Measurements from ENCODE around the gene MON1A. TPM values are rescaled to one million over a fixed set of nuclear protein-coding genes. Genes with fewer than 3 reads are reported as not detected.

Gene MON1A
- total RNA-seq, 1 donor from 2014 or later, result 12.4 TPM

DNA sequence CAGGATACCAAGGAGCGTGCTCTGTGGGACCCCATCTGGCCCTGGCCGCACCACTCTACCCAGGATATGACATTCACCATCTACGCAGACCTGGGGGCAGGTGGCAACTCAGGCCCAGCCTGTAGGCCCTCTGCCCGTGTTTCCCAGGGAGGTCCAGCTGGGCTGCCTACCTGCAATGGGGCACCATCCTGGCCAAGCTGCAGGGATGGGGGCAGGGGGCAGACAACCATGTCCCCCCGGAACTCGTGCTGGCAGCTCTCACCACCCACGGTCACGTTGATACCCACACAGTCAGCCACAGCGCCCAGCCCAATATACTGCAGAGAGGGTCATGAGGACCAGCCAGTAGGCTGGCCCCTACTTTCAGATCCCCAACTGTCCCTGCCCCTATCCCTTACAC lies 33.8 kb downstream of the MON1A start:
- H2AFZ ChIP-seq (ENCODE audit: low read depth, low read length), result no peak overlapping the region
- H3K9me3 ChIP-seq (ENCODE audit: insufficient read depth, low read depth, low read length), result no peaks in the 10 kb centered on the region
- peaks cover 3% of the 10 kb centered on the region for H3K4me1 ChIP-seq (ENCODE audit: insufficient read depth, low read length)
- no peaks in the 10 kb centered on the region for H3K79me2 ChIP-seq (ENCODE audit: insufficient read depth, low read length)
- Mint-ChIP-seq H3K27me3 (ENCODE audit: low read depth, unreplicated experiment) (peaks cover 14% of the 10 kb centered on the region), H3K36me3 (ENCODE audit: low read depth, unreplicated experiment) (peaks cover 3% of the 10 kb centered on the region), H3K27ac (ENCODE audit: unreplicated experiment) (no peak overlapping the region), H3K4me3 (ENCODE audit: unreplicated experiment) (no peak overlapping the region), H3K4me1 (ENCODE audit: low read depth, unreplicated experiment) (no peaks in the 10 kb centered on the region), H3K9me3 (ENCODE audit: unreplicated experiment) (peaks cover 3% of the 10 kb centered on the region)
- no peak for DNase-seq (ENCODE audit: low read depth)
- no peak overlapping the region for H3K9ac ChIP-seq (ENCODE audit: low read length)
- no peak overlapping the region for H3K4me3 ChIP-seq (ENCODE audit: insufficient read depth, low read depth, low read length)
- H4K20me1 ChIP-seq (ENCODE audit: insufficient read depth, low read length), result no peaks in the 10 kb centered on the region
- no peaks in the 10 kb centered on the region for H3K36me3 ChIP-seq (ENCODE audit: insufficient read depth, low read length)
- H3K27ac ChIP-seq (ENCODE audit: low read depth, low read length), result no peak overlapping the region
- TF ChIP-seq, protein P1, sequence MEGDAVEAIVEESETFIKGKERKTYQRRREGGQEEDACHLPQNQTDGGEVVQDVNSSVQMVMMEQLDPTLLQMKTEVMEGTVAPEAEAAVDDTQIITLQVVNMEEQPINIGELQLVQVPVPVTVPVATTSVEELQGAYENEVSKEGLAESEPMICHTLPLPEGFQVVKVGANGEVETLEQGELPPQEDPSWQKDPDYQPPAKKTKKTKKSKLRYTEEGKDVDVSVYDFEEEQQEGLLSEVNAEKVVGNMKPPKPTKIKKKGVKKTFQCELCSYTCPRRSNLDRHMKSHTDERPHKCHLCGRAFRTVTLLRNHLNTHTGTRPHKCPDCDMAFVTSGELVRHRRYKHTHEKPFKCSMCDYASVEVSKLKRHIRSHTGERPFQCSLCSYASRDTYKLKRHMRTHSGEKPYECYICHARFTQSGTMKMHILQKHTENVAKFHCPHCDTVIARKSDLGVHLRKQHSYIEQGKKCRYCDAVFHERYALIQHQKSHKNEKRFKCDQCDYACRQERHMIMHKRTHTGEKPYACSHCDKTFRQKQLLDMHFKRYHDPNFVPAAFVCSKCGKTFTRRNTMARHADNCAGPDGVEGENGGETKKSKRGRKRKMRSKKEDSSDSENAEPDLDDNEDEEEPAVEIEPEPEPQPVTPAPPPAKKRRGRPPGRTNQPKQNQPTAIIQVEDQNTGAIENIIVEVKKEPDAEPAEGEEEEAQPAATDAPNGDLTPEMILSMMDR (IDR thresholded peaks at IDR 0.05; ENCODE audit: insufficient read depth, low read depth, low read length), result no peak
- no peak for TF ChIP-seq EZH2 (IDR thresholded peaks at IDR 0.05; ENCODE audit: insufficient read depth, low read length)
- H3K4me2 ChIP-seq (ENCODE audit: low read length), result no peak overlapping the region
- no peak for FAIRE-seq
- H3K27me3 ChIP-seq (ENCODE audit: insufficient read depth, low read length), result no peaks in the 10 kb centered on the region

DNA sequence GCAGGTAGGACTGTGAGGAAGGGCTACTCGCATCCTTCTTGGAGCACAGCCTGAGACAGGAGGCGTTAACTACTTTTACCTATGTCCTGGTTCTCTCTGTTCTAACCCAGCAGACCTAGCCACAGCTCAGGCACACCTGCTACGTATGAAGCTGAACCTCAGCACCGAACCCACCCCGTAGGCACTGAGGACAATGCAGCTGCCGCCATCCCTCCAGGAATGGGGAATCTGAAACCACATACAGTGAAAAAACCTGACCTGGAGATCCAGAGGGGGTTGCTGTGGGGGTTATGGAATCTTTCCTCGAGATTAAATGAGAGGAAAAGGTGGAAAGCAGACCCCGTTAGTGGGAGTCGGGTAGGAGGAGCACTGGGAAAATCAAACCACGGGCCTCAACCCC lies 40.3 kb downstream of the MON1A start:
- Histone ChIP-seq H3K4me2 (ENCODE audit: low read length) (no peak overlapping the region), H4K20me1 (ENCODE audit: insufficient read depth, low read length) (no peaks in the 10 kb centered on the region), H3K79me2 (ENCODE audit: insufficient read depth, low read length) (no peaks in the 10 kb centered on the region), H3K4me1 (ENCODE audit: insufficient read depth, low read length) (no peaks in the 10 kb centered on the region), H3K36me3 (ENCODE audit: insufficient read depth, low read length) (no peaks in the 10 kb centered on the region), H3K9ac (ENCODE audit: low read length) (no peak overlapping the region), H2AFZ (ENCODE audit: low read depth, low read length) (no peak overlapping the region), H3K9me3 (ENCODE audit: insufficient read depth, low read depth, low read length) (no peaks in the 10 kb centered on the region), H3K27ac (ENCODE audit: low read depth, low read length) (no peak overlapping the region), H3K4me3 (ENCODE audit: insufficient read depth, low read depth, low read length) (no peak overlapping the region), H3K27me3 (ENCODE audit: insufficient read depth, low read length) (no peaks in the 10 kb centered on the region)
- H3K27ac Mint-ChIP-seq (ENCODE audit: unreplicated experiment), result no peak overlapping the region
- H3K9me3 Mint-ChIP-seq (ENCODE audit: unreplicated experiment), result no peaks in the 10 kb centered on the region
- H3K4me3 Mint-ChIP-seq (ENCODE audit: unreplicated experiment), result no peak overlapping the region
- FAIRE-seq, result no peak
- no peak for DNase-seq (ENCODE audit: low read depth)
- H3K27me3 Mint-ChIP-seq (ENCODE audit: low read depth, unreplicated experiment), result peaks cover 8% of the 10 kb centered on the region
- no peaks in the 10 kb centered on the region for H3K4me1 Mint-ChIP-seq (ENCODE audit: low read depth, unreplicated experiment)
- no peaks in the 10 kb centered on the region for H3K36me3 Mint-ChIP-seq (ENCODE audit: low read depth, unreplicated experiment)
- TF ChIP-seq, protein P1 (IDR thresholded peaks at IDR 0.05; ENCODE audit: insufficient read depth, low read depth, low read length), result no peak
- TF ChIP-seq EZH2 (IDR thresholded peaks at IDR 0.05; ENCODE audit: insufficient read depth, low read length), result no peak

DNA sequence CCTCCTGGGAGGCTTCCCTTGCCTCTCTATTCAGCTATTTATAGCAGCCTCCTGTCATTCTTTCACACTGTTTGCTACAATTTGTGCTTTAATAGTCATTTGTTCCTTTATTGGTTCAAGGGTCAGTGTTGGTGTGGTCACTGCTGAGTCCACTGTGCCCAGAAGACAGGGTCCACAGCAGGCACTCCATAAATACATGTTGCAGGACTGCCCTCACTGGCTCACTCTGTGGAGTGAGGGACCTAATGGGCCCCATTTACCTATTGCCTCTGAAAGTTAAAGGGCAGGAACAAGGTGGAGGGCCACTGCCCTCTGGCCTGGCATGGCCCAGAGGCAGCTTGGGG lies 42.7 kb downstream of the MON1A start:
- peaks cover 15% of the 10 kb centered on the region for H3K27me3 Mint-ChIP-seq (ENCODE audit: low read depth, unreplicated experiment)
- no peak overlapping the region for H3K4me3 ChIP-seq (ENCODE audit: insufficient read depth, low read depth, low read length)
- H3K27ac Mint-ChIP-seq (ENCODE audit: unreplicated experiment), result no peak overlapping the region
- no peaks in the 10 kb centered on the region for H3K4me1 ChIP-seq (ENCODE audit: insufficient read depth, low read length)
- no peaks in the 10 kb centered on the region for H3K36me3 Mint-ChIP-seq (ENCODE audit: low read depth, unreplicated experiment)
- H3K4me1 Mint-ChIP-seq (ENCODE audit: low read depth, unreplicated experiment), result no peaks in the 10 kb centered on the region
- H3K27me3 ChIP-seq (ENCODE audit: insufficient read depth, low read length), result no peaks in the 10 kb centered on the region
- H2AFZ ChIP-seq (ENCODE audit: low read depth, low read length), result no peak overlapping the region
- no peaks in the 10 kb centered on the region for H3K9me3 Mint-ChIP-seq (ENCODE audit: unreplicated experiment)
- H3K4me2 ChIP-seq (ENCODE audit: low read length), result no peak overlapping the region
- no peaks in the 10 kb centered on the region for H3K9me3 ChIP-seq (ENCODE audit: insufficient read depth, low read depth, low read length)
- H3K9ac ChIP-seq (ENCODE audit: low read length), result no peak overlapping the region
- no peaks in the 10 kb centered on the region for H3K36me3 ChIP-seq (ENCODE audit: insufficient read depth, low read length)
- FAIRE-seq, result no peak
- H4K20me1 ChIP-seq (ENCODE audit: insufficient read depth, low read length), result no peaks in the 10 kb centered on the region
- no peaks in the 10 kb centered on the region for H3K79me2 ChIP-seq (ENCODE audit: insufficient read depth, low read length)
- H3K4me3 Mint-ChIP-seq (ENCODE audit: unreplicated experiment), result no peak overlapping the region
- no peak overlapping the region for H3K27ac ChIP-seq (ENCODE audit: low read depth, low read length)
- no peak for DNase-seq (ENCODE audit: low read depth)
- TF ChIP-seq, protein P1 (IDR thresholded peaks at IDR 0.05; ENCODE audit: insufficient read depth, low read depth, low read length), result no peak
- no peak for TF ChIP-seq EZH2 (IDR thresholded peaks at IDR 0.05; ENCODE audit: insufficient read depth, low read length)
